ENCODE data around the gene ING1. TPM values are rescaled to one million over a fixed set of nuclear protein-coding genes. Genes with fewer than 3 reads are reported as not detected.
A peak's percentile ranks its signal among the peaks of the same experiment; 100 is the strongest.
"Not testable (repeated sequence)": the region's sequence is repeated elsewhere in the genome, so short reads cannot be mapped to it uniquely, and the experiment has no call there.

Gene ING1
- total RNA-seq, 1 donor: 23.7 TPM

GRCh38 chr13:110690516-110690915, 23.0 kb upstream of the ING1 start:
- no peak for DNase-seq (ENCODE audit: low read depth in 2 of 3, low spot score in 2 of 3)

GRCh38 chr13:110695774-110696173, 17.7 kb upstream of the ING1 start:
- not testable (repeated sequence) for DNase-seq (ENCODE audit: low read depth in 2 of 3, low spot score in 2 of 3)

- DNase-seq (ENCODE audit: low read depth in 2 of 3, low spot score in 2 of 3): no peak
These were observed 16.7 kb upstream of the ING1 start for GRCh38 chr13:110696776-110697175.

GRCh38 chr13:110697842-110698241, 15.7 kb upstream of the ING1 start:
- no peak for DNase-seq (ENCODE audit: low read depth in 2 of 3, low spot score in 2 of 3)

GRCh38 chr13:110698689-110699088, 14.8 kb upstream of the ING1 start:
- DNase-seq (ENCODE audit: low read depth in 2 of 3, low spot score in 2 of 3): no peak

- DNase-seq (ENCODE audit: low read depth in 2 of 3, low spot score in 2 of 3): no peak
These were observed 14.1 kb upstream of the ING1 start for GRCh38 chr13:110699148-110700145.

- no peak for DNase-seq (ENCODE audit: low read depth in 2 of 3, low spot score in 2 of 3)
These were observed 13.3 kb upstream of the ING1 start for GRCh38 chr13:110700186-110700585.

GRCh38 chr13:110700641-110701040, 12.9 kb upstream of the ING1 start:
- DNase-seq (ENCODE audit: low read depth in 2 of 3, low spot score in 2 of 3): peak in 1 of 3 donors; percentile 60

GRCh38 chr13:110701061-110701460, 12.4 kb upstream of the ING1 start:
- not testable (repeated sequence) for DNase-seq (ENCODE audit: low read depth in 2 of 3, low spot score in 2 of 3)

- DNase-seq (ENCODE audit: low read depth in 2 of 3, low spot score in 2 of 3): no peak
These were observed 11.4 kb upstream of the ING1 start for GRCh38 chr13:110702089-110702488.

- no peak for DNase-seq (ENCODE audit: low read depth in 2 of 3, low spot score in 2 of 3)
These were observed 10.6 kb upstream of the ING1 start for GRCh38 chr13:110702591-110703526.

- DNase-seq (ENCODE audit: low read depth in 2 of 3, low spot score in 2 of 3): no peak
These were observed 8.1 kb upstream of the ING1 start for GRCh38 chr13:110705356-110705825.

GRCh38 chr13:110705826-110706569, 7.5 kb upstream of the ING1 start, which contains the start of gene CARS2:
Gene CARS2, minus strand, starts transcription at chr13:110706116. Its CDS starts 23 bp downstream, at chr13:110706093.
- peak; percentile 96 to 98 (median 96) for DNase-seq (ENCODE audit: low read depth in 2 of 3, low spot score in 2 of 3)

GRCh38 chr13:110706570-110707372, 6.7 kb upstream of the ING1 start:
- DNase-seq (ENCODE audit: low read depth in 2 of 3, low spot score in 2 of 3): no peak

- DNase-seq (ENCODE audit: low read depth in 2 of 3, low spot score in 2 of 3): peak; percentile 86 to 88 (median 88)
These were observed 1.2 kb upstream of the ING1 start for GRCh38 chr13:110712081-110712848.

GRCh38 chr13:110712849-110713641, 455 bp upstream of the ING1 start:
- DNase-seq (ENCODE audit: low read depth in 2 of 3, low spot score in 2 of 3): peak; percentile 98 to 100 (median 99)

GRCh38 chr13:110713981-110714796, 689 bp downstream of the ING1 start:
- peak; percentile 56 to 66 (median 59) for DNase-seq (ENCODE audit: low read depth in 2 of 3, low spot score in 2 of 3)
